ENCODE measurements around the gene ZNF384.
A peak's percentile ranks its signal among the peaks of the same experiment; 100 is the strongest.

ZNF384 gene

GRCh38 chr12:6662906-6663742 lies 26.1 kb downstream of the ZNF384 start, which contains the start of gene ING4:
Gene ING4 (minus strand): TSS chr12:6663119. CDS start chr12:6663101, 18 bp downstream.
- FAIRE-seq (peak; percentile 98), DNase-seq (ENCODE audit: insufficient read length, low spot score) (peak; percentile 93)
- TF ChIP-seq POLR2AphosphoS5 (IDR thresholded peaks at IDR 0.05; ENCODE audit: low read depth, low read length) (peak; percentile 45; the same call in 1 of the 2 replicates), POU2F2 (IDR thresholded peaks at IDR 0.05; ENCODE audit: low read depth, low read length) (peak; percentile 59), PAX5 (IDR thresholded peaks at IDR 0.05; ENCODE audit: insufficient read depth, low read length, severe bottlenecking) (no peak), TAF1 (IDR thresholded peaks at IDR 0.05; ENCODE audit: low read depth, low read length) (peak; percentile 52; the same call in 1 of the 2 replicates), SPI1 (IDR thresholded peaks at IDR 0.05; ENCODE audit: low read depth, low read length) (peak; percentile 52; the same call in 1 of the 2 replicates), POLR2A (IDR thresholded peaks at IDR 0.05; ENCODE audit: low read depth, low read length) (0 out of 2 replicates have a peak, but pooled peaks have one; percentile 33)

- DNase-seq (ENCODE audit: insufficient read length, low spot score) (peak; percentile 52), FAIRE-seq (no peak)
- no peak for TF ChIP-seq PAX5 (IDR thresholded peaks at IDR 0.05; ENCODE audit: insufficient read depth, low read length, severe bottlenecking)
- TF ChIP-seq POLR2A (IDR thresholded peaks at IDR 0.05; ENCODE audit: low read depth, low read length) = peak; percentile 54; the same call in 1 of the 2 replicates
- 0 out of 2 replicates have a peak, but pooled peaks have one; percentile 39 for TF ChIP-seq POLR2AphosphoS5 (IDR thresholded peaks at IDR 0.05; ENCODE audit: low read depth, low read length)
Measured at GRCh38 chr12:6662602-6662905, 26.6 kb downstream of the ZNF384 start.

GRCh38 chr12:6653987-6654386 lies 35.2 kb downstream of the ZNF384 start:
- TF ChIP-seq POLR2AphosphoS5 (IDR thresholded peaks at IDR 0.05; ENCODE audit: low read depth, low read length) = no peak
- TF ChIP-seq PAX5 (IDR thresholded peaks at IDR 0.05; ENCODE audit: insufficient read depth, low read length, severe bottlenecking) = no peak
- no peak for TF ChIP-seq POLR2A (IDR thresholded peaks at IDR 0.05; ENCODE audit: low read depth, low read length)
- no peak for TF ChIP-seq SPI1 (IDR thresholded peaks at IDR 0.05; ENCODE audit: low read depth, low read length)
- TF ChIP-seq POU2F2 (IDR thresholded peaks at IDR 0.05; ENCODE audit: low read depth, low read length) = no peak
- no peak for FAIRE-seq
- DNase-seq (ENCODE audit: insufficient read length, low spot score) = no peak

GRCh38 chr12:6653342-6653741 lies 35.8 kb downstream of the ZNF384 start:
- TF ChIP-seq PAX5 (IDR thresholded peaks at IDR 0.05; ENCODE audit: insufficient read depth, low read length, severe bottlenecking) (no peak), SPI1 (IDR thresholded peaks at IDR 0.05; ENCODE audit: low read depth, low read length) (no peak), POLR2A (IDR thresholded peaks at IDR 0.05; ENCODE audit: low read depth, low read length) (no peak), POLR2AphosphoS5 (IDR thresholded peaks at IDR 0.05; ENCODE audit: low read depth, low read length) (no peak), POU2F2 (IDR thresholded peaks at IDR 0.05; ENCODE audit: low read depth, low read length) (no peak), TAF1 (IDR thresholded peaks at IDR 0.05; ENCODE audit: low read depth, low read length) (no peak)
- DNase-seq (ENCODE audit: insufficient read length, low spot score) (no peak), FAIRE-seq (peak; percentile 16)

- TF ChIP-seq TAF1 (IDR thresholded peaks at IDR 0.05; ENCODE audit: low read depth, low read length) = no peak
- no peak for TF ChIP-seq POLR2AphosphoS5 (IDR thresholded peaks at IDR 0.05; ENCODE audit: low read depth, low read length)
- TF ChIP-seq PAX5 (IDR thresholded peaks at IDR 0.05; ENCODE audit: insufficient read depth, low read length, severe bottlenecking) = no peak
- TF ChIP-seq POU2F2 (IDR thresholded peaks at IDR 0.05; ENCODE audit: low read depth, low read length) = no peak
- TF ChIP-seq SPI1 (IDR thresholded peaks at IDR 0.05; ENCODE audit: low read depth, low read length) = no peak
- no peak for TF ChIP-seq POLR2A (IDR thresholded peaks at IDR 0.05; ENCODE audit: low read depth, low read length)
- FAIRE-seq (no peak), DNase-seq (ENCODE audit: insufficient read length, low spot score) (no peak)
Measured at GRCh38 chr12:6652391-6652790, 36.8 kb downstream of the ZNF384 start.

GRCh38 chr12:6650832-6651231 lies 38.3 kb downstream of the ZNF384 start:
- DNase-seq (ENCODE audit: insufficient read length, low spot score) = no peak
- FAIRE-seq = no peak
- TF ChIP-seq POU2F2 (IDR thresholded peaks at IDR 0.05; ENCODE audit: low read depth, low read length) (no peak), TAF1 (IDR thresholded peaks at IDR 0.05; ENCODE audit: low read depth, low read length) (no peak), SPI1 (IDR thresholded peaks at IDR 0.05; ENCODE audit: low read depth, low read length) (no peak), POLR2A (IDR thresholded peaks at IDR 0.05; ENCODE audit: low read depth, low read length) (no peak), PAX5 (IDR thresholded peaks at IDR 0.05; ENCODE audit: insufficient read depth, low read length, severe bottlenecking) (no peak), POLR2AphosphoS5 (IDR thresholded peaks at IDR 0.05; ENCODE audit: low read depth, low read length) (no peak)

- TF ChIP-seq TAF1 (IDR thresholded peaks at IDR 0.05; ENCODE audit: low read depth, low read length) (no peak), POLR2A (IDR thresholded peaks at IDR 0.05; ENCODE audit: low read depth, low read length) (no peak), POU2F2 (IDR thresholded peaks at IDR 0.05; ENCODE audit: low read depth, low read length) (no peak), PAX5 (IDR thresholded peaks at IDR 0.05; ENCODE audit: insufficient read depth, low read length, severe bottlenecking) (no peak), SPI1 (IDR thresholded peaks at IDR 0.05; ENCODE audit: low read depth, low read length) (no peak), POLR2AphosphoS5 (IDR thresholded peaks at IDR 0.05; ENCODE audit: low read depth, low read length) (no peak)
- no peak for FAIRE-seq
- no peak for DNase-seq (ENCODE audit: insufficient read length, low spot score)
Measured at GRCh38 chr12:6647083-6647604, 42.0 kb downstream of the ZNF384 start, which contains the start of gene ACRBP. Gene ACRBP (minus strand): TSS chr12:6647432. CDS start chr12:6647366, 66 bp downstream.

GRCh38 chr12:6646276-6647082 lies 42.7 kb downstream of the ZNF384 start:
- FAIRE-seq (peak; percentile 28), DNase-seq (ENCODE audit: insufficient read length, low spot score) (no peak)
- TF ChIP-seq POLR2A (IDR thresholded peaks at IDR 0.05; ENCODE audit: low read depth, low read length) (no peak), POLR2AphosphoS5 (IDR thresholded peaks at IDR 0.05; ENCODE audit: low read depth, low read length) (no peak)

GRCh38 chr12:6644903-6645302 lies 44.3 kb downstream of the ZNF384 start:
- TF ChIP-seq POLR2AphosphoS5 (IDR thresholded peaks at IDR 0.05; ENCODE audit: low read depth, low read length) (no peak), POLR2A (IDR thresholded peaks at IDR 0.05; ENCODE audit: low read depth, low read length) (no peak), PAX5 (IDR thresholded peaks at IDR 0.05; ENCODE audit: insufficient read depth, low read length, severe bottlenecking) (no peak), TAF1 (IDR thresholded peaks at IDR 0.05; ENCODE audit: low read depth, low read length) (no peak), SPI1 (IDR thresholded peaks at IDR 0.05; ENCODE audit: low read depth, low read length) (no peak)
- FAIRE-seq (peak; percentile 40), DNase-seq (ENCODE audit: insufficient read length, low spot score) (no peak)
